Measurements from ENCODE around the gene PTPRN2. TPM values are rescaled to one million over a fixed set of nuclear protein-coding genes. Genes with fewer than 3 reads are reported as not detected.
"Not testable (repeated sequence)": the region's sequence is repeated elsewhere in the genome, so short reads cannot be mapped to it uniquely, and the experiment has no call there.

Gene PTPRN2
- total RNA-seq, 2 experiments from 2014 or later, result 7.0 to 7.2 TPM

DNA sequence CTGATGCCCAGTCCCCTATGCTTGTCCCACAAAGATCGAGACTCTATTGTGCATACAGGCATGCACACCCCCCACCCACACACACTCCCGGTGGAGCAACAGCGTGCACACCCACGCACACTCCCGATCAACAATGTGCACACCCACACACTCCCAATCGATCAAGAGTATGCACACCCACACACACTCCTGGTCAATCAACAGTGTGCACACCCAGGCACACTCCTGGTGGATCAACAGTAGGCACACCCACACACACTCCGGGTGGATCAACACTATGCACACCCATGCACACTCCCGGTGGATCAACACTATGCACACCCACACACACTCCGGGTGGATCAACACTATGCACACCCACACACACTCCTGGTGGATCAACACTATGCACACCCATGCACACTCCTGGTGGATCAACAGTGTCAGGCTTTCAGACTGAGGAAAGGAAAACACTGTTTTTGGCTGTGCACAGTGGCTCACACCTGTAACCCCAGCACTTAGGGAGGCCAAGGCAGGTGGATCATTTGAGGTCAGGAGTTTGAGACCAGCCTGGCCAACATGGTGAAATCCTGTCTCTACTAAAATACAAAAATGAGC, 118.8 kb downstream of the PTPRN2 start:
- ATAC-seq (no peak), DNase-seq (no peak)
- peaks cover 3% of the 10 kb centered on the region for H3K27me3 Mint-ChIP-seq (ENCODE audit: low read depth)
- peaks cover 6% of the 10 kb centered on the region for H3K4me1 Mint-ChIP-seq (ENCODE audit: low read depth)
- H3K36me3 Mint-ChIP-seq (ENCODE audit: low read depth), result no peaks in the 10 kb centered on the region
- POLR2A ChIA-PET, result no interaction called here
- H3K4me3 Mint-ChIP-seq, result no peak overlapping the region
- no peaks in the 10 kb centered on the region for H3K9me3 Mint-ChIP-seq (ENCODE audit: insufficient read depth)
- no peak overlapping the region for H3K27ac Mint-ChIP-seq
- CTCF ChIA-PET, result no interaction called here

- ChIA-PET CTCF (no interaction called here), POLR2A (no interaction called here)
- Mint-ChIP-seq H3K4me1 (ENCODE audit: low read depth) (peaks cover 2% of the 10 kb centered on the region), H3K36me3 (ENCODE audit: low read depth) (no peaks in the 10 kb centered on the region), H3K4me3 (no peak overlapping the region), H3K27me3 (ENCODE audit: low read depth) (peaks cover 3% of the 10 kb centered on the region), H3K9me3 (ENCODE audit: insufficient read depth) (no peaks in the 10 kb centered on the region), H3K27ac (no peak overlapping the region)
- no peak for ATAC-seq
- DNase-seq, result no peak
These were observed 119.4 kb downstream of the PTPRN2 start for GRCh38 chr7:158468181-158468580.

DNA sequence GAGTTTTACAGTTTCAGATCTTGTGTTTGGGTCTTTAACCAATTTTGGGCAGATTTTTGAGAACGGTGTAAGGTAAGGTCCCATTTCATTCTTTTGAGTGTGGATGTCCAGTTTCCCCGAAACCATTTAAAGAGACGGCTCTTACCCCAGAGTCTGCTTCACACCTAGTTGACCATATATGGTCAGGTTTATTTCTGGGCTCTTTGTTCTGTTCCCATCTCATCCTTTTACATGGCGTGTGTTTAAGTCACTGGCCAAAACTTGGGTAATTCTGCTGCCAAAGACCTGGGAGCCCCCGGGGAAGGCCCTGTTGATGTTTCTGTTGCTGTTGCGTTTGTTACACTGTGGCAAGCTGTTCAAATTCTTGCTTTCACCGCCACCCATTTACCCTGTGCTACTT, 120.1 kb downstream of the PTPRN2 start:
- POLR2A ChIA-PET, result no interaction called here
- peaks cover 3% of the 10 kb centered on the region for H3K27me3 Mint-ChIP-seq (ENCODE audit: low read depth)
- H3K4me3 Mint-ChIP-seq, result no peak overlapping the region
- DNase-seq (no peak), ATAC-seq (no peak)
- no peaks in the 10 kb centered on the region for H3K9me3 Mint-ChIP-seq (ENCODE audit: insufficient read depth)
- no peak overlapping the region for H3K27ac Mint-ChIP-seq
- H3K4me1 Mint-ChIP-seq (ENCODE audit: low read depth), result no peaks in the 10 kb centered on the region
- CTCF ChIA-PET, result no interaction called here
- no peaks in the 10 kb centered on the region for H3K36me3 Mint-ChIP-seq (ENCODE audit: low read depth)

- H3K36me3 Mint-ChIP-seq (ENCODE audit: low read depth), result no peaks in the 10 kb centered on the region
- ChIA-PET POLR2A (no interaction called here), CTCF (no interaction called here)
- no peak for ATAC-seq
- no peak overlapping the region for H3K27ac Mint-ChIP-seq
- H3K4me1 Mint-ChIP-seq (ENCODE audit: low read depth), result no peaks in the 10 kb centered on the region
- no peaks in the 10 kb centered on the region for H3K27me3 Mint-ChIP-seq (ENCODE audit: low read depth)
- no peaks in the 10 kb centered on the region for H3K9me3 Mint-ChIP-seq (ENCODE audit: insufficient read depth)
- DNase-seq, result no peak
- no peak overlapping the region for H3K4me3 Mint-ChIP-seq
These were observed 124.3 kb downstream of the PTPRN2 start for GRCh38 chr7:158463317-158463716.

DNA sequence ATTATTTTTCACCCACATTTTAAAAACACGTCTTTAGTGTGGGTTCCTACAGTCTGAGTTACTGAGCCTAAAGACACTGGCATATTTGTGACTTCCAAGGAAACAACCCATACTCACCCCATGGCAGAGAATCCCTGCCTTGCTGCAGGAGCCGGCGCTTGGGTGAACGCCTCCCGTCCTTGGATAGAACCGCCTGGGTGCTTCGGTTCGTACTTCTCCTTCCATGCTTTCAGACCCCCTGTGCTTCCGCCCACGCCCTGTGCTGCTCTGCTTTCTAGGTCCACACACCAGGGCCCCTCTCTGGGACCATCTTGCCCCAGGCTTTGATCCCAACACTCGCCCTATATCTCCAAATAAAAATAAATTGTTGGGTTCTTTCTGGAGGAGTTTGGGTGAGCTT, 125.8 kb downstream of the PTPRN2 start:
- Mint-ChIP-seq H3K27me3 (ENCODE audit: low read depth) (no peaks in the 10 kb centered on the region), H3K9me3 (ENCODE audit: insufficient read depth) (no peaks in the 10 kb centered on the region), H3K36me3 (ENCODE audit: low read depth) (no peaks in the 10 kb centered on the region), H3K27ac (no peak overlapping the region), H3K4me3 (no peak overlapping the region), H3K4me1 (ENCODE audit: low read depth) (no peaks in the 10 kb centered on the region)
- ATAC-seq (no peak), DNase-seq (no peak)
- CTCF ChIA-PET, result no interaction called here
- POLR2A ChIA-PET, result no interaction called here

- Mint-ChIP-seq H3K4me3 (no peak overlapping the region), H3K27me3 (ENCODE audit: low read depth) (no peaks in the 10 kb centered on the region), H3K36me3 (ENCODE audit: low read depth) (no peaks in the 10 kb centered on the region), H3K27ac (no peak overlapping the region), H3K9me3 (ENCODE audit: insufficient read depth) (no peaks in the 10 kb centered on the region), H3K4me1 (ENCODE audit: low read depth) (no peaks in the 10 kb centered on the region)
- DNase-seq, result no peak
- POLR2A ChIA-PET, result no interaction called here
- CTCF ChIA-PET, result no interaction called here
- ATAC-seq, result no peak
These were observed 127.0 kb downstream of the PTPRN2 start for GRCh38 chr7:158460665-158461064.

DNA sequence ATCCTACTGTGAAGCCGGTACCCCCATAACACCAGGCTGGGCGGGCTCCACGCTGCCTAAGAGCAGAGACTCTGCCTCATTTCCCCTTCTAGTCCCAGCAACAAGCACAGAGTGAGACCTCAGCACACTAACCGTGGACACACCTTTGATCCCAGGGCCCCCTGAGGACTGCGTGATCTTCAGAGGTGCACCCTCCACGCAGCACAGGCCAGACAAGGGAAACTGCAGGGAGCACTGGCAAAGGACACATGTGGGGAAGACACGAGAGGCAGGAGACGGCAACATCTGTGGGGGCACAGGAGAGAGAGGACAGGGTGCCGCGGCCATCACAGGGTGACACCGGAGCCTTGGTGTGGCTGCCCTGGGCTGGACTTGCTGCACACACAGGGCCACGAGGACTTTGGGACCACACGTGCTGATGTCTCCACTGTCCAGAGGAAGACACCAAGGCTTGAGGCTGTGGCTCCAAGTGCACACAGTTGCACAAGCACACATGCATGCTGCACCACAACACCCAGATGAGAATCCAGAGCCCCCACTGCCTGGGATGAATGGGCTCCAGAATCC, 128.8 kb downstream of the PTPRN2 start:
- Mint-ChIP-seq H3K9me3 (ENCODE audit: insufficient read depth) (no peaks in the 10 kb centered on the region), H3K4me1 (ENCODE audit: low read depth) (no peaks in the 10 kb centered on the region), H3K27me3 (ENCODE audit: low read depth) (no peaks in the 10 kb centered on the region), H3K36me3 (ENCODE audit: low read depth) (no peaks in the 10 kb centered on the region), H3K4me3 (no peak overlapping the region), H3K27ac (no peak overlapping the region)
- DNase-seq, result no peak
- ATAC-seq, result no peak
- ChIA-PET POLR2A (no interaction called here), CTCF (no interaction called here)

DNA sequence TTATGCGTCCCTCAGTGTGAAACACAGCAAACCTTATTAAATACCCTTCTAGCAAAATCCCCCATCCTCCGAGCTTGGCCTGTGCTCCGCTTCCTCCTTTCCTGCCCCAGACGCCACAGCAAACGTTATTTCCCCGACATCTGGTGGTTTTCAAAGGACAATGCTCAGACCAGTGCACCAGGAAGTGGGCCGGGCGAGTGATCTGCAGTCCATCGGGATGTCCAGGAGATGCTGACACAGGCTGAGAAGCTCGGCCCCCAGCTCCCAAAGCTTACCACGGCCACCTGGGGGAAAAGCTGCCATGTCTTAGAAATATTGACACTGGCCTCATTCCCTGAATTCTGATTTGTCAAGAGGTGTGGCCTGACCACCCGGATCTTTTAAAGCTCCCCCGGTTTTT, 129.5 kb downstream of the PTPRN2 start:
- ChIA-PET POLR2A (no interaction called here), CTCF (no interaction called here)
- DNase-seq, result no peak
- Mint-ChIP-seq H3K36me3 (ENCODE audit: low read depth) (no peaks in the 10 kb centered on the region), H3K4me3 (no peak overlapping the region), H3K27me3 (ENCODE audit: low read depth) (no peaks in the 10 kb centered on the region), H3K27ac (no peak overlapping the region), H3K9me3 (ENCODE audit: insufficient read depth) (no peaks in the 10 kb centered on the region), H3K4me1 (ENCODE audit: low read depth) (no peaks in the 10 kb centered on the region)
- no peak for ATAC-seq

DNA sequence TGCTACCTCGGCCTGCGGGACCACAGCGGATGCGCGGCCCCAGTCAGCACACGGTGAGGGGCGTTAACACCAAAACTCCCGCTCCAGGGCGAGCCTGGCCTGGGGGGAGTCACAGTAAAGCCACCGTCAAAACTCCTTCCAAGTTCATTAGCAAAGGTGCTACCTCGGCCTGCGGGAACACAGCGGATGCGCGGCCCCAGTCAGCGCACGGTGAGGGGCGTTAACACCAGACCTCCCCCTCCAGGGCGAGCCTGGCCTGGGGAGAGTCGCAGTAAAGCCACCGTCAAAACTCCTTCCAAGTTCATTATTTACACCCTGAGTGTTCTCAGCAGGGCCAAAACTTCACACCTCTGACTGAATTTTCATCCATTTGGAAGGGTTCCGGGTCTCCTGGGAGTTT, 130.0 kb downstream of the PTPRN2 start:
- H3K4me3 Mint-ChIP-seq; DNase-seq; POLR2A ChIA-PET; H3K36me3 Mint-ChIP-seq (ENCODE audit: low read depth); H3K4me1 Mint-ChIP-seq (ENCODE audit: low read depth); CTCF ChIA-PET; H3K27me3 Mint-ChIP-seq (ENCODE audit: low read depth); ATAC-seq; H3K9me3 Mint-ChIP-seq (ENCODE audit: insufficient read depth); H3K27ac Mint-ChIP-seq: not testable (repeated sequence)

DNA sequence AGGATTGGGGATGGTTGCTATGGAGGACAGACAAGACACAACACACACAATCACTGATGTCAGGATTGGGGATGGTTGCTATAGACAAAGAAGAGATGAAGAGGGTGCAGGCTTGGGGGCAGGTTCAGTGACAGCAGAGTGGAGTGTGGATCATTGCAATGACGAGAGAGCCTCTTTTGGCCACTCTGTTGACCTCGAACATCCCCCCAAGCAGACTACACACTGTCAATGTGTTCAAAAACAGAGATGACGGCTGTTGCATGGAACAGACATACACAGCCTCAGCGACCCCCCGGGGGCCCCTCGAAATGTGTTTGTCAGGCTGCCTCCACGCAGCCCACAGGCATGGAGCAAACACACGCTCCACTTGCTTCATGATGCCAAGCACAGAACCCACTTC, 133.0 kb downstream of the PTPRN2 start:
- H3K4me3 Mint-ChIP-seq, result no peak overlapping the region
- H3K4me1 Mint-ChIP-seq (ENCODE audit: low read depth), result no peaks in the 10 kb centered on the region
- H3K27ac Mint-ChIP-seq, result no peak overlapping the region
- ATAC-seq (no peak), DNase-seq (no peak)
- no peaks in the 10 kb centered on the region for H3K27me3 Mint-ChIP-seq (ENCODE audit: low read depth)
- CTCF ChIA-PET, result no interaction called here
- POLR2A ChIA-PET, result no interaction called here
- no peaks in the 10 kb centered on the region for H3K9me3 Mint-ChIP-seq (ENCODE audit: insufficient read depth)
- no peaks in the 10 kb centered on the region for H3K36me3 Mint-ChIP-seq (ENCODE audit: low read depth)

DNA sequence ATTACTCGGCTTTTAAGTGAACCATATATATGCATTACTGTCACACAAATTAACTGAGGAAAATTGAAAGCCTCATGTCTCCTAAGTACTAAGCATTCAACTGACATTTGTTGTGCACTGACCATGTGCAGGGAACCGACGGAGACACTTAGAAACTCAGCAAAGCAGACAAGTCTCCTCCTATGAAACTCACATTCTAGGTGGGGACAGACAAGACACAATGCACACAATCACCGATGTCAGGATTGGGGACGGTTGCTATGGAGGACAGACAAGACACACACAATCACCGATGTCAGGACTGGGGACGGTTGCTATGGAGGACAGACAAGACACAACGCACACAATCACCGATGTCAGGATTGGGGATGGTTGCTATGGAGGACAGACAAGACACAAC, 134.0 kb downstream of the PTPRN2 start:
- no peak for DNase-seq
- H3K27me3 Mint-ChIP-seq (ENCODE audit: low read depth), result no peaks in the 10 kb centered on the region
- H3K4me3 Mint-ChIP-seq, result no peak overlapping the region
- no peaks in the 10 kb centered on the region for H3K9me3 Mint-ChIP-seq (ENCODE audit: insufficient read depth)
- H3K36me3 Mint-ChIP-seq (ENCODE audit: low read depth), result no peaks in the 10 kb centered on the region
- no peak overlapping the region for H3K27ac Mint-ChIP-seq
- ATAC-seq, result no peak
- no peaks in the 10 kb centered on the region for H3K4me1 Mint-ChIP-seq (ENCODE audit: low read depth)
- ChIA-PET POLR2A (no interaction called here), CTCF (no interaction called here)

GRCh38 chr7:158452331-158452730, 135.3 kb downstream of the PTPRN2 start:
- CTCF ChIA-PET, result no interaction called here
- Mint-ChIP-seq H3K4me1 (ENCODE audit: low read depth) (no peaks in the 10 kb centered on the region), H3K27me3 (ENCODE audit: low read depth) (no peaks in the 10 kb centered on the region), H3K27ac (no peak overlapping the region), H3K4me3 (no peak overlapping the region), H3K36me3 (ENCODE audit: low read depth) (no peaks in the 10 kb centered on the region), H3K9me3 (ENCODE audit: insufficient read depth) (no peaks in the 10 kb centered on the region)
- DNase-seq (no peak), ATAC-seq (no peak)
- POLR2A ChIA-PET, result no interaction called here

GRCh38 chr7:158450476-158451124, 137.0 kb downstream of the PTPRN2 start:
- no peak overlapping the region for H3K27ac Mint-ChIP-seq
- H3K9me3 Mint-ChIP-seq (ENCODE audit: insufficient read depth), result no peaks in the 10 kb centered on the region
- H3K36me3 Mint-ChIP-seq (ENCODE audit: low read depth), result no peaks in the 10 kb centered on the region
- H3K27me3 Mint-ChIP-seq (ENCODE audit: low read depth), result no peaks in the 10 kb centered on the region
- ChIA-PET POLR2A (no interaction called here), CTCF (no interaction called here)
- ATAC-seq (no peak), DNase-seq (no peak)
- H3K4me3 Mint-ChIP-seq, result no peak overlapping the region
- no peaks in the 10 kb centered on the region for H3K4me1 Mint-ChIP-seq (ENCODE audit: low read depth)

Data from activated CD8-positive, alpha-beta T cell treated with anti-CD3 and anti-CD28 coated beads, Interleukin-2, amount 10 ng/mL, durations not matched to agents 7 days and 5 days (primary cell).